Caco-2 (cell line): ENCODE measurements around the gene ERBB4. TPM values are rescaled to one million over a fixed set of nuclear protein-coding genes. Genes with fewer than 3 reads are reported as not detected.

Experiments
- BruUV-seq: library from RNA; stranded (reverse); fragments of 400-500 nt; replicated peaks from 2 replicates; lab custom pipeline; 2021; lab: Mats Ljungman, UMichigan
- CTCF ChIA-PET: fragments of 300-600 bp; sonication (Branson Sonifier 250); formaldehyde crosslinking; loops from one replicate; lab custom pipeline; 2022; ENCODE audit warnings: antibody characterized with exemption; lab: Charles Lee
- POLR2A ChIA-PET: fragments of 300-600 bp; sonication (Branson Sonifier 250); formaldehyde crosslinking; loops from one replicate; lab custom pipeline; 2022; ENCODE audit warnings: antibody characterized with exemption; lab: Charles Lee
- DNase-seq, 2 experiments: peaks; one replicate each; pipeline versions ENCODE4 v3.0.0 to v3.0.0-alpha.2; 2020 to 2022
- H3K27me3 ChIP-seq: replicated peaks from 2 replicates; pipeline ENCODE4 v1.6.0; 2011; ENCODE audit warnings: low read length; ENCODE audit not compliant: control insufficient read depth, insufficient read depth
- H3K36me3 ChIP-seq: 2 replicates; pipeline ENCODE4 v1.5.1; 2011; ENCODE audit warnings: low read length; ENCODE audit not compliant: control insufficient read depth, insufficient read depth
- H3K4me1 ChIP-seq: fragments of 250-450 bp; sonication (Bioruptor Pico); 2 replicates; pipeline ENCODE4 v1.5.1; 2020; ENCODE audit warnings: mild to moderate bottlenecking
- H3K4me3 ChIP-seq: 2 replicates; pipeline ENCODE4 v1.5.1; 2011; ENCODE audit warnings: low read depth, mild to moderate bottlenecking, control low read depth, low read length
- H3K9me3 ChIP-seq: fragments of 250-450 bp; sonication (Bioruptor Pico); 2 replicates; pipeline ENCODE4 v1.5.1; 2020; ENCODE audit warnings: mild to moderate bottlenecking, moderate library complexity
- H3K27ac Mint-ChIP-seq: one replicate; pipeline ENCODE4 v1.8.0; 2022; ENCODE audit warnings: mixed read lengths; ENCODE audit not compliant: unreplicated experiment
- H3K27me3 Mint-ChIP-seq: one replicate; pipeline ENCODE4 v1.8.0; 2022; ENCODE audit warnings: mixed read lengths; ENCODE audit not compliant: insufficient read depth, unreplicated experiment
- H3K36me3 Mint-ChIP-seq: one replicate; pipeline ENCODE4 v1.8.0; 2022; ENCODE audit warnings: mild to moderate bottlenecking, mixed read lengths; ENCODE audit not compliant: insufficient read depth, unreplicated experiment
- H3K4me1 Mint-ChIP-seq: one replicate; pipeline ENCODE4 v1.8.0; 2022; ENCODE audit warnings: low read depth, mixed read lengths; ENCODE audit not compliant: unreplicated experiment
- H3K4me3 Mint-ChIP-seq: one replicate; pipeline ENCODE4 v1.8.0; 2022; ENCODE audit warnings: mild to moderate bottlenecking, moderate library complexity, mixed read lengths; ENCODE audit not compliant: unreplicated experiment
- H3K9me3 Mint-ChIP-seq: one replicate; pipeline ENCODE4 v1.8.0; 2022; ENCODE audit warnings: mixed read lengths; ENCODE audit not compliant: unreplicated experiment
- intact Hi-C: fragments of 100-400 bp; cut with micrococcal nuclease; formaldehyde crosslinking; loops from one replicate; pipeline ENCODE4 v1.10.0; 2022; ENCODE audit not compliant: unreplicated experiment
- total RNA-seq: library from RNA; stranded (reverse); gene quantifications from 2 replicates; pipeline ENCODE4 v1.2.3, GENCODE V29; 2022
- TF ChIP-seq, protein P1 (sequence below), 2 experiments: fragments of 200-600 bp in 1 of 2; IDR thresholded peaks; 1 replicate in 1 of 2; 2 replicates in 1 of 2; pipeline versions ENCODE4 v1.5.1 to v1.8.0; 2011 to 2022; ENCODE audit warnings: antibody characterized with exemption in 1 of 2, control low read depth in 1 of 2, inconsistent platforms in 1 of 2, low read depth in 1 of 2, low read length in 1 of 2, mild to moderate bottlenecking in 1 of 2, moderate library complexity in 1 of 2; ENCODE audit not compliant: insufficient read depth in 1 of 2, severe bottlenecking in 1 of 2, unreplicated experiment in 1 of 2

The ERBB4 gene
- total RNA-seq, 1 experiment from 2014 or later, result not detected

DNA sequence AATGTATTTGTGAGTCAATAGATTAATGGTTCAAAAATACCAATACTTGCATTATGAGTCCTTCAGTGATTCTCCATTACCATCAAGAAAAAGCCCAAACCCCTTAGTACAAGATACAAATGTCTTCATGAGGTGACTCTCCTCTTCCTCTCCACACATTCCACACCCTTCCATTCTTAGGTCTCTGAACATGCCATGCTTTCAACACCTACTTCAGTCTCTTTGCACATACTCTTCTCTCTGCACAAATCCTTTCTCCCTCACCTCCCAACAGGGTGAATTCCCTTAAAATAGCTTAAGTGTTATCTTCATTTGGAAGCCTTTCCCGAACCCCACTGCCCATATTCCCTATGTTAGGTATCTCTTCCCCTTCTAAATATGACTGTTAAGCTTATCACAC is 131.9 kb downstream of the ERBB4 start:
- Histone ChIP-seq H3K36me3 (no peaks in the 10 kb centered on the region), H3K4me3 (no peak overlapping the region), H3K9me3 (no peaks in the 10 kb centered on the region), H3K4me1 (no peaks in the 10 kb centered on the region), H3K27me3 (no peaks in the 10 kb centered on the region)
- Mint-ChIP-seq H3K27me3 (no peaks in the 10 kb centered on the region), H3K27ac (no peak overlapping the region), H3K36me3 (no peaks in the 10 kb centered on the region), H3K4me1 (no peaks in the 10 kb centered on the region), H3K4me3 (no peak overlapping the region), H3K9me3 (no peaks in the 10 kb centered on the region)
- CTCF ChIA-PET, result no interaction called here
- no peak for DNase-seq
- POLR2A ChIA-PET, result no interaction called here
- TF ChIP-seq, protein P1, sequence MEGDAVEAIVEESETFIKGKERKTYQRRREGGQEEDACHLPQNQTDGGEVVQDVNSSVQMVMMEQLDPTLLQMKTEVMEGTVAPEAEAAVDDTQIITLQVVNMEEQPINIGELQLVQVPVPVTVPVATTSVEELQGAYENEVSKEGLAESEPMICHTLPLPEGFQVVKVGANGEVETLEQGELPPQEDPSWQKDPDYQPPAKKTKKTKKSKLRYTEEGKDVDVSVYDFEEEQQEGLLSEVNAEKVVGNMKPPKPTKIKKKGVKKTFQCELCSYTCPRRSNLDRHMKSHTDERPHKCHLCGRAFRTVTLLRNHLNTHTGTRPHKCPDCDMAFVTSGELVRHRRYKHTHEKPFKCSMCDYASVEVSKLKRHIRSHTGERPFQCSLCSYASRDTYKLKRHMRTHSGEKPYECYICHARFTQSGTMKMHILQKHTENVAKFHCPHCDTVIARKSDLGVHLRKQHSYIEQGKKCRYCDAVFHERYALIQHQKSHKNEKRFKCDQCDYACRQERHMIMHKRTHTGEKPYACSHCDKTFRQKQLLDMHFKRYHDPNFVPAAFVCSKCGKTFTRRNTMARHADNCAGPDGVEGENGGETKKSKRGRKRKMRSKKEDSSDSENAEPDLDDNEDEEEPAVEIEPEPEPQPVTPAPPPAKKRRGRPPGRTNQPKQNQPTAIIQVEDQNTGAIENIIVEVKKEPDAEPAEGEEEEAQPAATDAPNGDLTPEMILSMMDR (IDR thresholded peaks at IDR 0.05; ENCODE audit: insufficient read depth in 1 of 2, low read depth in 1 of 2, low read length in 1 of 2, severe bottlenecking in 1 of 2, unreplicated experiment in 1 of 2), result no peak
- intact Hi-C loops, result loop anchor here (10.0 kb wide), 1 partner anchor 118 kb away; no protein-coding TSS in a partner anchor
- no TSS peak for BruUV-seq

DNA sequence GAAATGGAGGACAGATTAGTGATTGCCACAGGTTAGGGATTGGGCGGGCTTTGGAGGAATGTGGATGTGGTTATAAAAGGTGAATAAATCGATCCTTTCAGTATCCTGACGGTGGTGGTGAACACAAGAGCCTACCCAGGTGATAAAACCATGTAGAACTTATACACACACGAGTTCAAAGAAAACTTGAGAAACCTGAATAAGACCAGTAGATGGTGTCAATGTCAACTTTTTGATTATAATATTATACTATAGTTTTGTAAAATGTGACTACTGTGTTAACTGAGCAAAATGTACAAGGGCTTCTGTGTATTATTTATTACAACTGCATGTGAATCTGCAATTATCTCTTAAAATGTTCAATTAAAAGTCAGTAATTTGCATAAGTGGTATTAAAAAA is 136.3 kb downstream of the ERBB4 start:
- Histone ChIP-seq H3K27me3 (no peaks in the 10 kb centered on the region), H3K36me3 (no peaks in the 10 kb centered on the region), H3K4me1 (no peaks in the 10 kb centered on the region), H3K9me3 (no peaks in the 10 kb centered on the region), H3K4me3 (no peak overlapping the region)
- H3K4me1 Mint-ChIP-seq, result no peaks in the 10 kb centered on the region
- no peak overlapping the region for H3K27ac Mint-ChIP-seq
- no peaks in the 10 kb centered on the region for H3K36me3 Mint-ChIP-seq
- no peak overlapping the region for H3K4me3 Mint-ChIP-seq
- ChIA-PET POLR2A (no interaction called here), CTCF (no interaction called here)
- TF ChIP-seq, protein P1 (IDR thresholded peaks at IDR 0.05; ENCODE audit: insufficient read depth in 1 of 2, low read depth in 1 of 2, low read length in 1 of 2, severe bottlenecking in 1 of 2, unreplicated experiment in 1 of 2), result no peak
- intact Hi-C loops, result loop anchor here (1.0 to 10.0 kb wide), 2 partner anchors 122 to 165 kb away; no protein-coding TSS in a partner anchor
- no peaks in the 10 kb centered on the region for H3K9me3 Mint-ChIP-seq
- no peaks in the 10 kb centered on the region for H3K27me3 Mint-ChIP-seq
- no TSS peak for BruUV-seq
- DNase-seq, result no peak

DNA sequence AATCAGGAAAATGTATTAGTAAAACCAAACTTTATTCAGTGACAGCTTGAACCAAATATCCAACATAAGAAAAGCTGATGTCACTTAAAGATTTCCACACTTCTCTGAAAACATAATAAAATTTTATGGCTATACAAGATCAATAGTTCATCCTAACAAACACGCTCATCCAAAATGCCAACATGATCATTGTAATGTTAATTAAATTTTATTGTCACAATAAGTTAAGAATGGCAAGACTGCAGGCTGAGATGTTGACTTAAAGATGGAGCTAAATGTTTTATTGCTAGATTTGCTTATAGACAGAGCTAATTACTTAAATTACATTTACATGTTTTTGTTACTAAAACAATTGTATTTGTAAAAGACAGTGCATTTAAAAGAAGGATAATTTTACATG is 140.3 kb downstream of the ERBB4 start:
- Histone ChIP-seq H3K36me3 (no peaks in the 10 kb centered on the region), H3K4me1 (no peaks in the 10 kb centered on the region), H3K9me3 (no peaks in the 10 kb centered on the region), H3K27me3 (no peaks in the 10 kb centered on the region), H3K4me3 (no peak overlapping the region)
- Mint-ChIP-seq H3K27me3 (no peaks in the 10 kb centered on the region), H3K9me3 (no peaks in the 10 kb centered on the region), H3K4me3 (no peak overlapping the region), H3K4me1 (no peaks in the 10 kb centered on the region), H3K27ac (no peak overlapping the region), H3K36me3 (no peaks in the 10 kb centered on the region)
- ChIA-PET CTCF (no interaction called here), POLR2A (no interaction called here)
- no peak for DNase-seq
- TF ChIP-seq, protein P1 (IDR thresholded peaks at IDR 0.05; ENCODE audit: insufficient read depth in 1 of 2, low read depth in 1 of 2, low read length in 1 of 2, severe bottlenecking in 1 of 2, unreplicated experiment in 1 of 2), result no peak
- intact Hi-C loops, result no loop called here
- BruUV-seq, result no TSS peak
